ENCODE data around the gene NDRG3.

The NDRG3 gene

GRCh38 chr20:36606158-36607066, 139.5 kb downstream of the NDRG3 start:
- no peak for DNase-seq (ENCODE audit: low read depth)

DNA sequence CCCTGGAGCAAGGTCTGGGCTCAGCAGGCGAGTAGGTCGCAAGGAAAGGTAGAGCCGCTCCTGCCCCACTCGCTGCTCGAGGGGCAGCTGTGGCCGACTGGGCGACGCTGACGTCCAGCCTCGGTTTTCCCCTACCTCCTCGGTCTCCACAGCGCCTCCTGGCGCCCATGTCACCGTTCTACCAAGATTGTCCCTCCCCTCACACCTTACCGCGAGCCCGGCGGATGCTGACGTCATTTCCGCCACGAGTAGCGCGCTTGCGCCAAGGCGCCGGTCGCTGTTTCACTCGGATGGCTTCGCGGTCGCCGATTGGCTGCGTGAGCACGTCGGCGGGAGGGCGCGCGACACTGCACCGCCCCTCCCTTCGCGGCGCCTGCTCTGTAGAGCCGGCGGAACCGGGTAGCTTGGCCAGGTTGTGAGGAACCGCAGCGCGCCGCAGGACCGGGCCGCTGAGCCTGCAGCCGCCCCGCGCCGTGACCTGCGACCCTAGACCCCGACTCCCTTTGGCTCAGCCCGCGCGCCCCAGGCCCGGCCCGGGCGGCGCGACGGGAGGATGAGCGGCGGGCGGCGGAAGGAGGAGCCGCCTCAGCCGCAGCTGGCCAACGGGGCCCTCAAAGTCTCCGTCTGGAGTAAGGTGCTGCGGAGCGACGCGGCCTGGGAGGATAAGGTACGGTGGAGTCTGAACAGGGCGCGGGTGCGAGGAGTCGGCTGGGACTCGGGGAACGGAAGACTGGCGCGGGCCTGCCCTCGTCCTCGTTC, 140.3 kb downstream of the NDRG3 start, which contains the start of gene RAB5IF:
RAB5IF (plus strand) TSS at position 381 of the 759 bp plus-strand sequence; CDS start at position 554, 173 bp downstream.
- peak; percentile 98 for DNase-seq (ENCODE audit: low read depth)

- no peak for DNase-seq (ENCODE audit: low read depth)
Observed at GRCh38 chr20:36604952-36605398, 140.9 kb downstream of the NDRG3 start.

Data from fibroblast of the conjunctiva (primary cell).